Endothelial cell of umbilical vein (primary cell): ENCODE measurements around the gene STAC2. TPM values are rescaled to one million over a fixed set of nuclear protein-coding genes. Genes with fewer than 3 reads are reported as not detected.

Source experiments
- BruUV-seq: library from RNA; stranded (reverse); fragments of 400-500 nt; replicated peaks from 2 replicates; lab custom pipeline; 2021; lab: Mats Ljungman, UMichigan
- CTCF ChIA-PET: fragments of 300-600, 350-600 bp; sonication (Branson Sonifier 250); formaldehyde crosslinking; loops from one replicate; lab custom pipeline; 2021; ENCODE audit warnings: antibody characterized with exemption, inconsistent platforms; lab: Charles Lee
- POLR2A ChIA-PET: fragments of 300-600, 350-600 bp; sonication (Branson Sonifier 250); formaldehyde crosslinking; loops from one replicate; lab custom pipeline; 2021; ENCODE audit warnings: antibody characterized with exemption, inconsistent platforms; lab: Charles Lee
- DNase-seq: peaks from one replicate; pipeline ENCODE4 v3.0.0-alpha.2; 2011; ENCODE audit warnings: low read depth, low spot score
- FAIRE-seq: peaks from 2 replicates; lab custom pipeline; 2011; peaks lifted over from hg19 to GRCh38; lab: Jason Lieb, UNC
- H2AFZ ChIP-seq: 2 replicates; pipeline ENCODE4 v1.6.0; 2012; ENCODE audit warnings: low read depth, low read length, control low read depth, inconsistent platforms
- H3K27ac ChIP-seq: 2 replicates; pipeline ENCODE4 v1.5.1; 2011; ENCODE audit warnings: low read depth, mild to moderate bottlenecking, control low read depth, low read length, moderate library complexity; ENCODE audit not compliant: insufficient read depth
- H3K27me3 ChIP-seq, 2 experiments: 2 replicates each; pipeline versions ENCODE4 v1.6.0 to v1.6.1; 2011; ENCODE audit warnings: low read length in 2 of 2, mixed read lengths in 1 of 2; ENCODE audit not compliant: control insufficient read depth in 2 of 2, insufficient read depth in 2 of 2
- H3K36me3 ChIP-seq, 2 experiments: 2 replicates in 1 of 2; 3 replicates in 1 of 2; pipeline ENCODE4 v1.5.1; 2011; ENCODE audit warnings: low read length in 2 of 2, mild to moderate bottlenecking in 1 of 2, moderate library complexity in 1 of 2; ENCODE audit not compliant: control insufficient read depth in 2 of 2, insufficient read depth in 2 of 2; ENCODE audit errors: extremely low read depth in 1 of 2
- H3K4me1 ChIP-seq: 3 replicates; pipeline ENCODE4 v1.5.1; 2011; ENCODE audit warnings: mild to moderate bottlenecking, low read length; ENCODE audit not compliant: control insufficient read depth, insufficient read depth; ENCODE audit errors: extremely low read depth
- H3K4me2 ChIP-seq: 2 replicates; pipeline ENCODE4 v1.6.1; 2011; ENCODE audit warnings: low read length, control low read depth, mixed read lengths; ENCODE audit not compliant: insufficient read depth
- H3K4me3 ChIP-seq, 3 experiments: fragments of 200-600 bp in 1 of 3; sonication (generic), shearing (Covaris generic) in 1 of 3; replicated peaks in 1 of 3; 2 replicates each; pipeline ENCODE4 v1.5.1; 2011 to 2016; ENCODE audit warnings: control low read depth in 3 of 3, low read length in 3 of 3, mild to moderate bottlenecking in 2 of 3, inconsistent platforms in 1 of 3, low read depth in 1 of 3, moderate library complexity in 1 of 3; ENCODE audit not compliant: insufficient read depth in 1 of 3
- H3K79me2 ChIP-seq: 2 replicates; pipeline ENCODE4 v1.6.0; 2012; ENCODE audit warnings: low read length, inconsistent platforms; ENCODE audit not compliant: control insufficient read depth, insufficient read depth
- H3K9ac ChIP-seq: replicated peaks from 2 replicates; pipeline ENCODE3; 2011; ENCODE audit warnings: low read length, control low read depth; ENCODE audit not compliant: insufficient read depth; ENCODE audit errors: extremely low read depth
- H3K9me1 ChIP-seq: replicated peaks from 3 replicates; pipeline ENCODE4 v1.6.0; 2011; ENCODE audit warnings: mild to moderate bottlenecking, low read length; ENCODE audit not compliant: control insufficient read depth, insufficient read depth; ENCODE audit errors: extremely low read depth
- H3K9me3 ChIP-seq: replicated peaks from 2 replicates; pipeline ENCODE4 v1.5.1; 2012; ENCODE audit warnings: low read length, inconsistent platforms; ENCODE audit not compliant: control insufficient read depth, insufficient read depth
- H4K20me1 ChIP-seq: replicated peaks from 2 replicates; pipeline ENCODE3; 2011; ENCODE audit warnings: mild to moderate bottlenecking, low read length; ENCODE audit not compliant: control insufficient read depth, insufficient read depth; ENCODE audit errors: extremely low read depth
- CTCF ChIP-seq, 2 donors: IDR thresholded peaks; 1 replicate in 1 of 2; 2 replicates in 1 of 2; pipeline ENCODE4 v1.5.1; 2011; ENCODE audit warnings: low read length in 2 of 2, mild to moderate bottlenecking in 2 of 2, moderate library complexity in 2 of 2, control low read depth in 1 of 2, inconsistent platforms in 1 of 2, low read depth in 1 of 2; ENCODE audit not compliant: insufficient read depth in 1 of 2; ENCODE audit errors: extremely low read depth in 1 of 2
- EZH2 ChIP-seq: IDR thresholded peaks from 2 replicates; pipeline ENCODE4 v1.6.1; 2012; ENCODE audit warnings: borderline replicate concordance, low read depth, mild to moderate bottlenecking, moderate library complexity, low read length, inconsistent platforms; ENCODE audit not compliant: severe bottlenecking
- FOS ChIP-seq: IDR thresholded peaks from 2 replicates; pipeline ENCODE4 v1.6.1; 2011; ENCODE audit warnings: mild to moderate bottlenecking, low read length, moderate library complexity, borderline replicate concordance; ENCODE audit not compliant: insufficient read depth
- GATA2 ChIP-seq: IDR thresholded peaks from 2 replicates; pipeline ENCODE4 v1.7.0; 2011; ENCODE audit warnings: low read depth, mild to moderate bottlenecking, moderate library complexity, mixed read lengths, low read length; ENCODE audit not compliant: insufficient read length, insufficient read depth
- MYC ChIP-seq: IDR thresholded peaks from one replicate; pipeline ENCODE4 v1.6.1; 2011; ENCODE audit warnings: mild to moderate bottlenecking, low read depth, low read length
- POLR2A ChIP-seq: IDR thresholded peaks from 2 replicates; pipeline ENCODE4 v1.6.1; 2012; ENCODE audit warnings: low read depth, mild to moderate bottlenecking, control low read depth, low read length
- POLR2AphosphoS5 ChIP-seq: IDR thresholded peaks from 2 replicates; pipeline ENCODE4 v1.6.1; 2012; ENCODE audit warnings: low read depth, mild to moderate bottlenecking, control low read depth, low read length, moderate library complexity; ENCODE audit not compliant: insufficient read depth
- dilution Hi-C: fragments of 300-500 bp; cut with MboI; formaldehyde crosslinking; loops from one replicate; pipeline ENCODE4 v1.15.0; 2019; ENCODE audit warnings: low sequenced_read_pairs; ENCODE audit not compliant: extremely low pct_ligation_motif_present
- intact Hi-C: fragments of 100-400 bp; cut with micrococcal nuclease; formaldehyde crosslinking; loops from one replicate; pipeline ENCODE4 v1.10.0; 2022
- polyA plus RNA-seq, 4 experiments: library from polyadenylated mRNA; depleted of rRNA in 3 of 4; stranded (reverse) in 3 of 4; unstranded in 1 of 4; fragments of >200 nt; gene quantifications; 2 replicates each; pipeline versions ENCODE4 v1.2.1 to v1.2.3, GENCODE V29; 2011 to 2012; ENCODE audit warnings: missing spikeins in 1 of 4
- total RNA-seq: library from RNA; stranded (reverse); gene quantifications from 2 replicates; pipeline ENCODE4 v1.2.3, GENCODE V29; 2021
- TF ChIP-seq, protein P1 (sequence below): IDR thresholded peaks from 2 replicates; pipeline ENCODE4 v1.6.1; 2011; ENCODE audit not compliant: insufficient read depth, insufficient read length

The STAC2 gene
- total and polyA plus RNA-seq, 2 donors (not counting 3 experiments of a cell fraction or from before 2014, with no cell fraction given) = not detected

- dilution Hi-C loops = no loop called here
- Histone ChIP-seq H4K20me1 (no peaks in the 10 kb centered on the region), H3K9me1 (no peaks in the 10 kb centered on the region), H3K27me3 (no peaks in the 10 kb centered on the region), H3K4me1 (peaks cover 23% of the 10 kb centered on the region), H3K4me3 (peak overlapping the region; percentile 81 to 99 (median 96)), H3K27ac (peak overlapping the region; percentile 99), H3K4me2 (peak overlapping the region; percentile 94), H3K9me3 (no peaks in the 10 kb centered on the region), H2AFZ (peak overlapping the region; percentile 85), H3K9ac (peak overlapping the region; percentile 100), H3K36me3 (peaks cover 18 to 27% of the 10 kb centered on the region in 2 experiments), H3K79me2 (peaks cover 41% of the 10 kb centered on the region)
- no TSS peak for BruUV-seq
- POLR2A ChIA-PET = interaction anchor here (0.7 to 1.3 kb wide), 12 partner anchors 9 to 331 kb away, joined by 3 to 7 read pairs (median 3); partner anchors contain the start of gene CDK12
- DNase-seq = peak; percentile 92
- CTCF ChIA-PET = interaction anchor here (0.7 to 1.4 kb wide), 9 partner anchors 18 to 217 kb away, joined by 3 to 10 read pairs (median 5); no protein-coding TSS in a partner anchor
- FAIRE-seq = peak; percentile 100
- intact Hi-C loops = loop anchor here (1.0 to 2.0 kb wide), 2 partner anchors 25 to 45 kb away; partner anchors contain the start of gene STAC2
- TF ChIP-seq EZH2 (no peak), CTCF (IDR thresholded peaks at IDR 0.05; ENCODE audit: extremely low read depth in 1 of 2, insufficient read depth in 1 of 2, low read depth in 1 of 2, low read length in 2 of 2) (no peak), GATA2 (no peak), MYC (no peak), POLR2A (peak; percentile 46), FOS (no peak), POLR2AphosphoS5 (peak; percentile 2)
- TF ChIP-seq, protein P1, sequence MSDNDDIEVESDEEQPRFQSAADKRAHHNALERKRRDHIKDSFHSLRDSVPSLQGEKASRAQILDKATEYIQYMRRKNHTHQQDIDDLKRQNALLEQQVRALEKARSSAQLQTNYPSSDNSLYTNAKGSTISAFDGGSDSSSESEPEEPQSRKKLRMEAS = peak; percentile 93
Observed at GRCh38 chr17:39199820-39200069, 26.0 kb downstream of the STAC2 start.
